Lower lobe of right lung (tissue), 2 donors: Measurements from ENCODE around the gene SORL1-AS1.

Experiments
- ATAC-seq, 2 donors: fragments of 200-7000 bp; cut with Tn5 transposase; one replicate each; pipeline ENCODE4 v1.9.1; 2020 to 2022; ENCODE audit warnings: mild to moderate bottlenecking in 2 of 2, moderate library complexity in 2 of 2
- DNase-seq: peaks from one replicate; pipeline ENCODE4 v3.0.0-alpha.2; 2020
- H3K27ac ChIP-seq: fragments of 200-600 bp; one replicate; pipeline ENCODE4 v1.8.0; 2022
- H3K27me3 ChIP-seq: fragments of 200-600 bp; one replicate; pipeline ENCODE4 v1.8.0; 2022; ENCODE audit warnings: low read depth
- H3K36me3 ChIP-seq: fragments of 200-600 bp; one replicate; pipeline ENCODE4 v1.8.0; 2022; ENCODE audit warnings: mild to moderate bottlenecking
- H3K4me1 ChIP-seq: fragments of 200-600 bp; one replicate; pipeline ENCODE4 v1.8.0; 2022
- H3K4me3 ChIP-seq: fragments of 200-600 bp; one replicate; pipeline ENCODE4 v1.8.0; 2022; ENCODE audit warnings: mild to moderate bottlenecking
- H3K9me3 ChIP-seq: fragments of 200-600 bp; one replicate; pipeline ENCODE4 v1.8.0; 2022
- CTCF ChIP-seq: fragments of 200-600 bp; IDR thresholded peaks from one replicate; pipeline ENCODE4 v1.8.0; 2022; ENCODE audit warnings: antibody characterized with exemption, mild to moderate bottlenecking
- intact Hi-C: fragments of 100-400 bp; cut with DNase I; formaldehyde crosslinking; loops from one replicate; pipeline ENCODE4 v1.11.0; 2022
- donor health status: DM: no; HTN: yes; CAD: no; lungs with severe emphysema.

SORL1-AS1 gene

GRCh38 chr11:121474680-121475079, 21.9 kb upstream of the SORL1-AS1 start:
- Histone ChIP-seq H3K9me3 (no peaks in the 10 kb centered on the region), H3K4me3 (no peak overlapping the region), H3K4me1 (peaks cover 3% of the 10 kb centered on the region), H3K27ac (no peak overlapping the region), H3K36me3 (peaks cover 7% of the 10 kb centered on the region), H3K27me3 (no peaks in the 10 kb centered on the region)
- intact Hi-C loops, result no loop called here
- DNase-seq, result no peak
- no peak for TF ChIP-seq CTCF
- no peak for ATAC-seq

- Histone ChIP-seq H3K27me3 (no peaks in the 10 kb centered on the region), H3K27ac (no peak overlapping the region), H3K4me1 (peaks cover 3% of the 10 kb centered on the region), H3K4me3 (no peak overlapping the region), H3K36me3 (peaks cover 7% of the 10 kb centered on the region), H3K9me3 (no peaks in the 10 kb centered on the region)
- intact Hi-C loops, result no loop called here
- ATAC-seq, result no peak
- no peak for DNase-seq
- no peak for TF ChIP-seq CTCF
Measured at GRCh38 chr11:121473064-121473777, 20.5 kb upstream of the SORL1-AS1 start.

GRCh38 chr11:121472312-121472711, 19.5 kb upstream of the SORL1-AS1 start:
- Histone ChIP-seq H3K4me1 (peaks cover 12% of the 10 kb centered on the region), H3K27me3 (no peaks in the 10 kb centered on the region), H3K36me3 (peaks cover 7% of the 10 kb centered on the region), H3K27ac (no peak overlapping the region), H3K4me3 (no peak overlapping the region), H3K9me3 (no peaks in the 10 kb centered on the region)
- ATAC-seq (no peak), DNase-seq (no peak)
- TF ChIP-seq CTCF, result no peak
- intact Hi-C loops, result no loop called here

GRCh38 chr11:121471167-121471566, 18.4 kb upstream of the SORL1-AS1 start:
- DNase-seq (no peak), ATAC-seq (no peak)
- no peak for TF ChIP-seq CTCF
- Histone ChIP-seq H3K9me3 (no peaks in the 10 kb centered on the region), H3K27me3 (no peaks in the 10 kb centered on the region), H3K36me3 (peaks cover 7% of the 10 kb centered on the region), H3K4me3 (no peak overlapping the region), H3K27ac (no peak overlapping the region), H3K4me1 (peaks cover 24% of the 10 kb centered on the region)
- intact Hi-C loops, result no loop called here

GRCh38 chr11:121469910-121470309, 17.1 kb upstream of the SORL1-AS1 start:
- H3K4me1 ChIP-seq, result peaks cover 34% of the 10 kb centered on the region
- no peaks in the 10 kb centered on the region for H3K27me3 ChIP-seq
- no peak overlapping the region for H3K27ac ChIP-seq
- DNase-seq (no peak), ATAC-seq (no peak)
- intact Hi-C loops, result no loop called here
- peaks cover 7% of the 10 kb centered on the region for H3K36me3 ChIP-seq
- H3K9me3 ChIP-seq, result no peaks in the 10 kb centered on the region
- no peak for TF ChIP-seq CTCF
- H3K4me3 ChIP-seq, result no peak overlapping the region
